Lower leg skin (tissue), 3 donors: ENCODE results near the gene HDAC9.

Experiments used
- POLR2A ChIP-seq, 2 donors: fragments of 450-650 bp; IDR thresholded peaks; one replicate each; pipeline ENCODE4 v1.6.1; 2016 to 2017; ENCODE audit warnings: antibody characterized with exemption in 2 of 2, mild to moderate bottlenecking in 1 of 2, moderate library complexity in 1 of 2
- TF ChIP-seq, protein P1 (sequence below), 3 donors: fragments of 450-650 bp; IDR thresholded peaks; one replicate each; pipeline ENCODE4 v1.5.1; 2016; ENCODE audit warnings: antibody characterized with exemption in 3 of 3, mild to moderate bottlenecking in 3 of 3, moderate library complexity in 2 of 3

DNA sequence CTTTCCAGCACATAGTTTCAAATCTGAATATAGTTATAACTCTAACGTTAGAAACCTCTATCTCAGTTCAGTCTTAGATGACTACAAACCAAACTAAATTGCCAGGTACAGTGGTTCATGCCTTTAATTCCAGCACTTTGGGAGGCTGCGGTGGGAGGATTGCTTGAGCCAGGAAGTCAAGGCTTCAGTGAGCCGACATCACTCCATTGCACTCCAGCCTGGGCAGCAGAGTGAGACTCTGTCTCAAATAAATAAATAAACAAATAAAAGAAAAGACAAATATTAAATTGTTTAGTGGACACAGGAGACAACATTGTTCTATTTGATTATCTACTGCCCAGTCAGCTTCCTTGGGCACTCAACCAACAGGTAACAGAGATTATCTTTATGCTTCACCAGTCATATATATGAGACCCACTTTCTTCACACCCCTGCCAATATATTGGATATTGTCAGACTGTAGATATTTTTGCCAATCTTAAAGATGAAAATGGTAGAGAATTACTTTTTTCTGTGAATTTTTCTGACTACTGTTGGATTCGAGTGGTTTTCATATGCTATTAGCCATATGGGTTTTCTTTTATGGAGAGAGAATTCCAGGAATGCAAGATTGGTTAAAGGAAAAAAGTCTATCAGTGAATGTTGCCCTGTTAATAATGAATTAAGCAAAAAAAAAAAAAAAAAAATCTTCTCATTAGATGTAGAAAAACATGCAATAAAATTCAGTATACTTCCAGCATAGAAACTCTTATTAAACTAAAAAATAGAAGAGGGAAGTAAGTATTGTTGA, 16.0 kb downstream of the HDAC9 start:
- TF ChIP-seq, protein P1, sequence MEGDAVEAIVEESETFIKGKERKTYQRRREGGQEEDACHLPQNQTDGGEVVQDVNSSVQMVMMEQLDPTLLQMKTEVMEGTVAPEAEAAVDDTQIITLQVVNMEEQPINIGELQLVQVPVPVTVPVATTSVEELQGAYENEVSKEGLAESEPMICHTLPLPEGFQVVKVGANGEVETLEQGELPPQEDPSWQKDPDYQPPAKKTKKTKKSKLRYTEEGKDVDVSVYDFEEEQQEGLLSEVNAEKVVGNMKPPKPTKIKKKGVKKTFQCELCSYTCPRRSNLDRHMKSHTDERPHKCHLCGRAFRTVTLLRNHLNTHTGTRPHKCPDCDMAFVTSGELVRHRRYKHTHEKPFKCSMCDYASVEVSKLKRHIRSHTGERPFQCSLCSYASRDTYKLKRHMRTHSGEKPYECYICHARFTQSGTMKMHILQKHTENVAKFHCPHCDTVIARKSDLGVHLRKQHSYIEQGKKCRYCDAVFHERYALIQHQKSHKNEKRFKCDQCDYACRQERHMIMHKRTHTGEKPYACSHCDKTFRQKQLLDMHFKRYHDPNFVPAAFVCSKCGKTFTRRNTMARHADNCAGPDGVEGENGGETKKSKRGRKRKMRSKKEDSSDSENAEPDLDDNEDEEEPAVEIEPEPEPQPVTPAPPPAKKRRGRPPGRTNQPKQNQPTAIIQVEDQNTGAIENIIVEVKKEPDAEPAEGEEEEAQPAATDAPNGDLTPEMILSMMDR (IDR thresholded peaks at IDR 0.05) = no peak
- no peak for TF ChIP-seq POLR2A (IDR thresholded peaks at IDR 0.05)
